Measurements from ENCODE around the gene SHC2. TPM values are rescaled to one million over a fixed set of nuclear protein-coding genes. Genes with fewer than 3 reads are reported as not detected.

The SHC2 gene
- total and polyA plus RNA-seq, 8 donors: 13.8 to 169 (median 36.6) TPM

- no peak overlapping the region for H3K27ac ChIP-seq
- H3K4me1 ChIP-seq: peaks cover 18 to 30% (median 27%) of the 10 kb centered on the region in 4 donors
- peaks cover 5 to 89% (median 58%) of the 10 kb centered on the region in 3 donors for H3K27me3 ChIP-seq
- intact Hi-C loops (cut with DNase I; ENCODE audit: low total_unique reads): no loop called here
- H3K36me3 ChIP-seq: no peaks in the 10 kb centered on the region
- no peak for TF ChIP-seq EP300 (IDR thresholded peaks at IDR 0.05)
- no peak for TF ChIP-seq CTCF (IDR thresholded peaks at IDR 0.05)
- no peak for TF ChIP-seq POLR2A (IDR thresholded peaks at IDR 0.05)
- TF ChIP-seq POLR2AphosphoS5 (IDR thresholded peaks at IDR 0.05): no peak
- WGBS, 5 donors: 18 to 45% (median 43%) methylated on average over 15 to 21 of the region's 21 CpGs
- H3K4me3 ChIP-seq: peak overlapping the region in 1 of 4 donors; percentile 57
- no peak for DNase-seq
- H3K9me3 ChIP-seq: no peaks in the 10 kb centered on the region
Observed at GRCh38 chr19:410243-410781, 50.5 kb downstream of the SHC2 start.

GRCh38 chr19:409516-410242, 51.2 kb downstream of the SHC2 start:
- Histone ChIP-seq H3K27me3 (peaks cover 5 to 95% (median 62%) of the 10 kb centered on the region in 3 donors), H3K4me1 (peaks cover 18 to 33% (median 29%) of the 10 kb centered on the region in 4 donors), H3K9me3 (no peaks in the 10 kb centered on the region), H3K36me3 (no peaks in the 10 kb centered on the region), H3K27ac (no peak overlapping the region), H3K4me3 (peak overlapping the region; percentile 44 to 57 (median 51))
- DNase-seq: peak in 1 of 2 donors; percentile 48
- whole genome bisulfite sequencing, 5 donors: 2 to 6% (median 3%) methylated on average over 20 to 23 of the region's 23 CpGs
- TF ChIP-seq POLR2A (IDR thresholded peaks at IDR 0.05) (no peak), POLR2AphosphoS5 (IDR thresholded peaks at IDR 0.05) (no peak), CTCF (IDR thresholded peaks at IDR 0.05) (no peak), EP300 (IDR thresholded peaks at IDR 0.05) (no peak)
- intact Hi-C loops (cut with DNase I; ENCODE audit: low total_unique reads): no loop called here

GRCh38 chr19:408902-409515, 51.8 kb downstream of the SHC2 start, which contains the start of gene C2CD4C:
C2CD4C (minus strand) TSS chr19:409147; CDS start chr19:408361, 786 bp downstream.
- Histone ChIP-seq H3K36me3 (no peaks in the 10 kb centered on the region), H3K4me1 (peaks cover 18 to 33% (median 29%) of the 10 kb centered on the region in 4 donors), H3K4me3 (peak within 1 kb of the TSS; percentile 44 to 57 (median 51)), H3K27me3 (peaks cover 5 to 91% (median 62%) of the 10 kb centered on the region in 3 donors), H3K27ac (no peak within 1 kb of the TSS), H3K9me3 (no peaks in the 10 kb centered on the region)
- intact Hi-C loops (cut with DNase I; ENCODE audit: low total_unique reads): no loop called here
- peak in 1 of 2 donors; percentile 72 for DNase-seq
- 0 to 1% (median 1%) methylated on average over 20 to 80 of the region's 80 CpGs for WGBS, 5 donors
- TF ChIP-seq EP300 (IDR thresholded peaks at IDR 0.05) (no peak), CTCF (IDR thresholded peaks at IDR 0.05) (no peak), POLR2AphosphoS5 (IDR thresholded peaks at IDR 0.05) (no peak), POLR2A (IDR thresholded peaks at IDR 0.05) (no peak)

GRCh38 chr19:408441-408901, 52.4 kb downstream of the SHC2 start:
- 0 to 3% (median 2%) methylated on average over 1 to 30 of the region's 30 CpGs; no CpG with 5 or more reads in 1 of the 5 donors for WGBS, 5 donors
- peak overlapping the region; percentile 44 to 57 (median 51) for H3K4me3 ChIP-seq
- DNase-seq: peak in 1 of 2 donors; percentile 57
- intact Hi-C loops (cut with DNase I; ENCODE audit: low total_unique reads): no loop called here
- no peak overlapping the region for H3K27ac ChIP-seq
- H3K36me3 ChIP-seq: no peaks in the 10 kb centered on the region
- no peak for TF ChIP-seq CTCF (IDR thresholded peaks at IDR 0.05)
- TF ChIP-seq POLR2AphosphoS5 (IDR thresholded peaks at IDR 0.05): no peak
- no peak for TF ChIP-seq EP300 (IDR thresholded peaks at IDR 0.05)
- TF ChIP-seq POLR2A (IDR thresholded peaks at IDR 0.05): no peak
- peaks cover 5 to 91% (median 65%) of the 10 kb centered on the region in 3 donors for H3K27me3 ChIP-seq
- H3K4me1 ChIP-seq: peaks cover 18 to 33% (median 29%) of the 10 kb centered on the region in 4 donors
- H3K9me3 ChIP-seq: no peaks in the 10 kb centered on the region

Data from stomach (tissue), 9 donors.